Immature natural killer cell (primary cell): Measurements from ENCODE around the gene BHLHA9. TPM values are rescaled to one million over a fixed set of nuclear protein-coding genes. Genes with fewer than 3 reads are reported as not detected.

ENCODE experiments used
- polyA plus RNA-seq, 3 donors: library from polyadenylated mRNA; unstranded; fragments of 300-500 nt; fragmentation: Illumina TruSeq; gene quantifications; one replicate each; pipeline ENCODE4 v1.2.3, GENCODE V29; 2021

Gene BHLHA9
- polyA plus RNA-seq, 3 donors from 2014 or later: not detected

Other genes with a start within 250 kb of the BHLHA9 start
- gene ABR, start 90.5 kb upstream of the BHLHA9 start, polyA plus RNA-seq: 10 to 100 TPM; 11.2 to 36.2 (median 14.8) TPM
- gene TRARG1, start 9.2 kb downstream of the BHLHA9 start, polyA plus RNA-seq: under 1 TPM in 1 of 3 donors, not detected in 2; 0.62 TPM
- 10 to 100 TPM; 45.9 to 53.5 (median 48.4) TPM for gene YWHAE, start 129.8 kb downstream of the BHLHA9 start, polyA plus RNA-seq
- gene CRK, start 185.8 kb downstream of the BHLHA9 start, polyA plus RNA-seq: 10 to 100 TPM; 10.9 to 20.6 (median 11.1) TPM
- under 1 TPM in 2 of 3 donors, not detected in 1; 0.63 to 0.86 TPM for gene MYO1C, start 222.2 kb downstream of the BHLHA9 start, polyA plus RNA-seq
- gene INPP5K, start 246.2 kb downstream of the BHLHA9 start, polyA plus RNA-seq: 100 to 1,000 TPM; 113 to 161 (median 120) TPM